Glomerular endothelial cell (primary cell): Measurements from ENCODE around the gene IL19. TPM values are rescaled to one million over a fixed set of nuclear protein-coding genes. Genes with fewer than 3 reads are reported as not detected.

Source experiments
- DNase-seq: peaks from one replicate; pipeline ENCODE4 v3.0.0-alpha.2; 2011; ENCODE audit warnings: low read depth, low spot score; ENCODE audit errors: extremely low read depth
- total RNA-seq: library from RNA; depleted of rRNA; stranded (reverse); fragments of >200 nt; gene quantifications from 2 replicates; pipeline ENCODE4 v1.2.3, GENCODE V29; 2015

IL19 gene
- total RNA-seq, 1 donor from 2014 or later, result not detected

DNA sequence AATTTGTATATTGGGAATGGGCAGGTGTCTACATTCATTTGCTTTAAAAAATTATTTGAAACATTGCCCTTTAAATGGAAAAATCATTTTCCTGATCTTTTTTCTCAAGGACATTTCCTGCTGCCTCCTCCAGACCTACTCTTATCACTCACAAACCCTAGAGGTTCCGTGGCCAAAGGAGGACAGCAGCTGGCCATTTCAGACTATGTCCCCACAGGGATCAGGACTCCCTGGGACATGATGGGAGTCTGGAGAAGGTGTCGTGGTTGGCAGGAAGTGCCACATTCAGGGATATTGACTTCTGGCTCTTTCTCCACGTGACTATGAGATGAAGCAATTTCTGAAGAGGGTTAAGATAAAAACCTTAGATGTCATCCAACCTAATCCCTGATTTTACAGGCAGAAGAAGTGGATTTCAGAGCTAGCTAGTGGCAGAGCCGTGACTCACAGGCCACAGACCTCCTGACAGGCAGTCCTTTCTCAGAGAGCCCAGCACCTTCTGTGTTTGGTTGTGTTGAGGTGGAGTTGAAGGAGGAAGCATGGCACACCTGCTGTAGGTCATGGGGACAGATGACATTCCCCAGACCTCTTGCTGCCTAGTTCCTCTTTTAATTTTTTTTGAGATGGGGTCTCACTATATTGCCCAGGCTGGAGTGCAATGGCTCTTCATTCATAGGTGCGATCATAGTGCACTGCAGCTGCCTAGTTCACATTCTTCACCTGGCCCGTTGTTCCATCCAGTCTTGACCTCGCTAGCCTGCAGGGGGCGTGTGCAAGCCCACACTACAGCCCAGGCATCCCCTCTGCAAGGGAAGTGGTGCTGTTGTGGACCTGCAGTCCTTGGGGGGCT, 27.2 kb downstream of the IL19 start:
- no peak for DNase-seq

DNA sequence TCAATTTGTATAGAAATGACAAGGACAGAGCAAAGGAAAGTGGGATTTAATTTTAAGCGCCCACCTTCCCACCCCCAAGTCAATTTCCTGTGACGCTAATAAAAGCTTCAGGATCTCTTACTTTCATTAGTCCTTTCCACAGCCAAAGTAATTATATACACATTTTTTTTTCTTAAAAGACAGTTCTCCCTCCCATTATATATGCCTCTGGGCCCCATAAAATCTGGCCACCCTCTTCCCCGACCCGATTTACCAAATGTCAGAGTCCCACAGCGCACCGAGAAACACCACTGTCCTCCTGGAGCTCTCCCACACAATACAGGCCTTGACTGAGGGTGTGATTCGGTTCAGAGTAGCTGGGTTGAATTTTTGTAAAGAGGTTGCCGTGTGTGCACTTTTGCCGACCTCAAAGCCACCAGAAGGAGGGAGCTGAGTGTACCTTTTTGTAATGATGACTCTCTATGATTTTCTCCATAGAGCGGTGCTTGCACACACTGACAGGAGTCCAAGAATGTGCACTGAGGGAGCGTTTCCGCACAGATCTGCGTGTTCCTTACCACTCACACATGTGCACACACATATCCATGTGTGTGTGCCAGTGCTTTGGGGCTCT, 27.9 kb downstream of the IL19 start:
- DNase-seq, result no peak

DNA sequence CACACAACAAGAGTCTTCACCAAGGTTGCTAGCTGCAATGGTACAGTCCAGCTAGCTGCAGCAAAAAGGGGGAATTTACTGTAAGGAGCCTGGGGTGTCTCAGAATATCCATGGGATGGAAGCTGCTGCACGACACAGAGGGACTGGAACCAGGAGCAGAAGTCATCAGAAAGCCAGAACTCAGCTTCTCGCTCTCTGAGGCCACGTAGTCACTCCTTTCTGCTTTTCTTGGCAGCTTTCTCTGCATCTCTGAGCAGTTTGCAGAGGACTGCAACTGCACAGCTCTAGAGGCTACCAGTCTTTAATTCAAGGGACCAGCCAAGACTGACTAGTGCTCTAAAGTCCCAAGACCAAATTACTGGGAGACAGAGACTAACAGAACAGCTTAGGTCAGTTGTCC, 28.7 kb downstream of the IL19 start:
- no peak for DNase-seq

DNA sequence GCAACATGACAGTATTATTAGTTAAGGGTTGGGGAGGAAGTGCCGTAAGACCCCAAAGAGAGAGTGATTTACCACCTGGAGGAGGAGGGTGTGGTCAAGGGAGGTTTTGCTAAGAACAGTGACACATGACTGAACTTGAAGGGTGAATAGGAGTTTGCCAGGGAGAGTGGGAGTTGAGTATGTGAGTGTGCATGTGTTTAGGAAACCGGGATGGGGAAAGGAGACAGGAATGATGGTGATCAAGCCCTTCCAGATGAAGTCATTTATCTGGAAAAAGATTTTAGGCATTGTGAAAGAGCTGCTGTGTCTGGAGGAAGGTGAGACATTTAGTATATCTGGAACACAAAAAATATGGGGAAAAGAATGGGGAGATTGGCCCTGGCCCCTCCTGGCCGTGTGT, 29.8 kb downstream of the IL19 start:
- no peak for DNase-seq

DNA sequence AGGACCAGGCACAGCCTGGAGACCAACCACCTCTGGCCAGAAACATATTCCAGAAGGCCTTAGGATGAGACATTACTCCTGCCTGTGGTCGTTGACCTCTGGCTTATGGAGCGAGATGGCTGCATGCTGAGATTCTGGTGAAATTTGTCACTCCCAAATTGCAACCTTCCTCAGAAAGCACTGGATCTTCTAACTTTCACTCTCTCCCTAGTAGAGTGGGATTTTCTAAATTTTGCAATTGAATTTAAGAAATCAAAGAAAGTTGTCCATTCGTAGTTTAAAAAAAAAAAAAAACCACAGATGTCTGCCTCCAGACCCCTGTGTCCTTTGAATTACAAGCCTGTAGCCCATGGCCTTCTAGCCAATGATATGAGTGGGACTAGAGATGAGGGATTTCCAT, 30.3 kb downstream of the IL19 start:
- DNase-seq, result no peak

DNA sequence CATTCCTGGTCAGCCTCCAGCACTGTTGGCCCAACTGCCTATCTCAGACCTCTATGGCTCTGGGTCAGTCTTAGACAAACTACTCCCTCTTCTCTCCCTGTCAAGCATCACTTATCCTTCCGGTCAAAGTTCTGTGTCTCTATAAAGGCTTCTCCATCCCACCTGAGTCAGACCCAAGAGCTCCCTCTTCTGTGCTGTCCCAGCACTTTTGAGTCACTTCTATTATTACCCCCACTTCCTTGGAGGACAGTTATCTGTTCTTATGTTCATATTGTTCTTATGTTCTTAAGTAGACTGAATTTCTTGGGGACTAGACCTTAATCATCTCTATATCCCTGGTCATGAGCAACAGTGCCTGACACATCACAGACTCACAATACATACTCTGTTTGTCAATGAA, 30.9 kb downstream of the IL19 start:
- no peak for DNase-seq

DNA sequence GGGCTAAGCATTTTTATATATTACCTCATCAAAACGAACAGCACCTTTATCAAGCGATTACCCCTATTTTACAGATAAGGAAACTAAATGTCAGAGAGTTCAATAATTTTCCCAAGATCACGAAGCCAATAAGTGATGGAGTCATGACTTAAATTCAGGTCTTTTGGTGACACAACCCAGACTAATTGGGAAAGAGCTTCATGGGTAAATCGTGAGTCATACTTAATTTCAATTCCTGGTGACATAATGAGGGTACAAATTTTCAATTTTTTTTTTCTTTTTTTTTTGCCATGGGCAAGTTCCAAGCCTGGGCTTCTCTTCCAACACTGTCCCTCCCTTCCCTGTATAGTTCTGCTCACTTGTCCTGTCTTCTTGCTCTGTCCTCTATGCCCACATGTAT, 31.8 kb downstream of the IL19 start:
- DNase-seq, result no peak

DNA sequence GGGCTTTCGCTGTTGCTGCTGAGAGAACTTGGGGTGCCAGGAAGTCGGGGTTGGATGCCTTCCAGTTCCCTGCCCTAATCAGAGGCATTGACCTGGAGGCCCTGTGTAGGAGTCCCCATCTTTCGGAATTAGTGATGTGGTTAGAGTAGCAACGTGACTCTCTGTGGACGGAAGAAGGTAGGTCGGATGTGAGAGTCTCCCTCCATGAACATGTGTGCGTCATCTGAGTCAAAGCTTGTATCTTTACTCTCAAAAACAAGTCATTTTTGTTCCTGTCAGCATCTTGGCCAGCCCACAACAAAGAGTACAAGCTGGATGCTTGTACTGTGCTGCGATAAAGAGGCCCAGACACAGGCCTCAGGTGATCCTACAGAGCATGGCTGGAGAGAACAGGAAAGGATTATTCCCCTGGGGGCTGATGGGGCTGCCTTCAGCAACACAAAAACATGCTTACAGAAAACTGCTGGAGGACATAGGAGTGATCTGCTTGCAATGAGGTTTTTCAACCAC, 32.7 kb downstream of the IL19 start:
- DNase-seq, result no peak

DNA sequence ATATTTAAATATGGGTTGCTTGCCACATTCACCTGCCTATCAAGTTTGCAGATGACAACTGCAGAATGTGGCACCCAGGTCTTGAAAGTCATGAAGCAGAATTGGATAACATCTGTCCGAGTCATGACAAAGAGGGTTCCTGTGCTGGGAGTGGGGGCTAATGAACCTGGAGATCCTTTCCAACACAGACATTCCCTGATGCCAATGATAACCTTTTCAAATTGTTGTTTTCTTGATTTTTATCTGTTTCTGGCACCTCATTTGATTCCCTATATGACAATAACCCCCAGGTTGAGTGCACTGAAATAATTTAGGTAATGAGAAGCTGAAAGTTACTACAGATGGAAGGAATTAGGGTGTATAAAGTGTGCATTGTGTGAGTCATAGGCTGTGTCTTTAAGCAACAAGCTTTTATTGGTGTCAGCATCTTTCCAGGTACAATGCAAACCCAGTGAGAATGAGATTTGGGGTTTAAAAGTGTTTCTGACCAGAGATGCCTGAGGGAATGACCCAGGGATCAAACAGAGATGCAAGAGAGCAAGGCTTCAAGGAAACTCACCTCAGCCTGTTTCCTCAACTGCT, 33.7 kb downstream of the IL19 start:
- DNase-seq, result no peak

DNA sequence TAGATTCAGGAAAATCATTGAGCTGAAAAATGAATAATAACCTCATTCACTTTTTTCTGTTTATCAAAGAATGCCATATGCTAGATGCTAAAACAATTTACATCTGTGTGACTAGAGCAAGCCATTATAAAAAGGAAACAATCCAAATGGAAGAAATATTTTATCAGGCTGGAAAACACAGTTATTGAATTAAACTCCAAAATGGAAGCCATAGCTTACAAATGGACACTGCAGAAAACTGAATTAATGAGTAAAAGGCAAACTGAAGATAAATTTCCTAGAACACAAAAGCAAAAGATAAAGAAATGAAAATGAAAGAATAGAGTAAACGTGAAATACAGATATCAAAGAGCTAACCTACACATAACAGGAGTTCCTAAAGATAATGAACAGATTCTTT, 34.8 kb downstream of the IL19 start:
- no peak for DNase-seq

DNA sequence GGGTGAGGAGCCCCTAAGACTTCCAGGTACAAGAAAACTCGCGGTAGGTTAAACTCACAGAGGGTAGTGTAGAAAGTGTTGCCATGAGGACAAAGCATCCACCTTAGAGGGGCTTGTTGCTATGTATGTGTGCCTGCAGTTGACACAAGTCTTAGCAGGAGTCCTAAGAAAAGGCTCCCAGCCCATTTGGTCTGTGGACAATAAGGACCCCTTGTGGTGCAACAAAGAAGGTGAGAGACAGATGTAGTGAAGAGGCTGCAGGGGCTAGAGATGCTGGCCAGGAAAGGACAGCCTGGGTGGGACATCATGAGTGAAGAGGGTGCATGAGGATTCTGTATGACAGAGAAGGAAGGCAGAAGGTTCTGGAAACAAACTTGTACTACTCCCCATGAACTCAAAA, 38.0 kb downstream of the IL19 start:
- DNase-seq, result no peak

DNA sequence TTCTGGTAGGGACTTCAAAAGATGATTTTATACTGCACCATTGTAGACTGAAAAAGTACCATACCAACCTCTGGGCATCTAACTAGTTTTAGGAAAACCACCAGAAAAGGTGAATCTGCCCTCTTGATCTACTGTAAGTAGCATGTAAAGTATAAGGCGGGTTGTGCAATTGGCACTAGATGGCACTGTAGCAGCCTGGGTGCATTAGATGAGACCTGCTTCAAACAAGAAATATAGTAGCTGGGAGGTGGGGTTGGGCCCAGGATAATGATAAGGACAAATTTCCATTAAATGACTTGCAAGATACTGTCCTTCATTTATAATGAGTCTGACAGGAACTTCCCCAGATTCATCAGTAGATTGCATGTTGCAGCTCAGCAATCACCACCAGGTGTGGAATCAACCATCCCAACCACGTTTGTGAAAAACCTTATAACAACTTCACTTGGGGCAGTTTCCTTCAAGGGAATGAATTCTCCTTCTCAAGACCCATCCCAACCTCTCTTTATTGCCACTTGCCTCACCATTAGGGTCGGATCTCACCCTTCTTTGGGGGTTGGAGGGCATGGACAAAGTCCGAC, 39.0 kb downstream of the IL19 start:
- DNase-seq, result no peak

DNA sequence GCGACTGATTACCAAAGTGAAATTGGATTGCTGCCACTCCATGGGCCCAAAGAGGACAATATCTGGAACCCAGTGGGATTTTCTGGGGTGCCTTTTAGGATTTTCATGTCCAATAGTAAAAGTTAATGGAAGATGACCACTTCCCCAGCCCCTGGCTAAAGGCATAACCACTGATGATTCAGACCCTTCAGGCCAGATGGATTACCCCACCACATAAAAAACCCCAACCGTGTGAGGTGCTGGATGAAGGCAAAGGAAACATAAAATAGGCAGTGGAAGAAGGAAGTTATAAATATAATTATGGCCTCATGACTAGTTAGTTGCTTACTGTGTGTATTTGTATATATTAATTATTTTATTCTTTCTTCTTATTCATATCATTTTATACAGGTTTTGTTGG, 41.9 kb downstream of the IL19 start:
- DNase-seq, result no peak

DNA sequence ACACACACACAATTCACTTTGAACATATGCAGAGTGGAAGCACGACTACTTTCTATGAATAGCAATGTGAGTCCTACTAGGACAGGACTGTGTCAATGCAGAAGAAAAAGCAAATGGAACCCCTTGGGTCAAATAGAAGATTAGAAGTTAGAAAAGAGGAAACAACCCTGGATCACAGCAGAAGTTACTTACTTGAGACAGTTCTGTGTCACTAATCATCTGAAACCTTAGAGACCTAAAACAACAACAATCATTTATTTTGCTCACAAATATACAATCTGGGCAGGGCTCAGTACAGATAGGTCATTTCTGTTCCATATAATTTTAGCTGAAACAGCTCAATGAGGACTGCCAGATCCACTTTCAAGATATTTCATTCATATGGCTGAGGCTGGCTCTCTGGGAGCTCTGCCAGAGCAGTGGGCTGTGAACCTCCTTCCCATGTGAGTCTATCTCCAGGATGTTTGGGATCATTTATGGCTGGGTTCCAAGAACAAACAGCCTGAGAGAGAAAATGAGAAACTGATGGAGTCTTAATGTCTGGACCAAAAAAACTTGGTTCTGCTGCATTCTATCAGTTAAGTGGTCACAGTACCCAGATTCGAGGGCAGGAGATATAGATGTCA, 44.3 kb downstream of the IL19 start:
- no peak for DNase-seq

DNA sequence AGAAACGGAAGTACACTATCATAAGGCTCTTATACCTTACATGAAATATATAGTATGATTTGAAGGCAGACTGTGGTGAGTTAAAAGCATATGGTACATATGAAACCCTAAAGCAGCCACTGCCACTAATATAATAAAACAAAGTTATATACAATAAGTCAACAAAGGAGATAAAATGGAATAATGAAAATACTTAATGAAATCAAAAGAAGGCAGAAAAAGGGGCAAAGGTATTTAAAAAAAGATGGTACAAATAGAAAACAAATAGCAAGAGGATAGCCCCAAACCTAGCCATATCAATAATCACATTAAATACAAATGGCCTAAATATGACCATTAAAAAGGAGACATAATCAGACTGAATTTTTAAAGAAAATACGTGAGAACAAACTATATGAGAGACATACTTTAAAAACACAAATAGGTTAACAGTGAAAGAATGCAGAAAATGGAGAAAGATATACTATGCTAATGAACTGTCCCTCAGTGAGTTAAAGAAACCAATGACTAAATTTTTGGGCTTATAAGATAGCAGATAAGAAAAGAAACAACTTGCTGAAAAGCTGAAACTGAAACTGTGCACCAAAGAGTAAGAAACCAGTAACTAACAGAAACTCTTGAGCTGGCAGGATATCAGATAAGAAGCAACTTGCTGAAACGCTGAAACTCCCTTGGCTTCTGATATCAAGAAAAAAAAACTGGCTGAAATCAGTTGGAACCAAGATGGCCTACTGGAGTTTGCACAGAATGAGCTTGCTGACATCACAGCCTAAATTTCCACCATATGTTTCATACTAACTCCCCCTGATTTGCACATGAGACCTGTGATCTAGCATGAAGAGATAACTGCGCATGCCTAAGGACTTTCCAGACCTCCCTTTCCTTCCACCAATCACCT, 46.1 kb downstream of the IL19 start:
- no peak for DNase-seq

DNA sequence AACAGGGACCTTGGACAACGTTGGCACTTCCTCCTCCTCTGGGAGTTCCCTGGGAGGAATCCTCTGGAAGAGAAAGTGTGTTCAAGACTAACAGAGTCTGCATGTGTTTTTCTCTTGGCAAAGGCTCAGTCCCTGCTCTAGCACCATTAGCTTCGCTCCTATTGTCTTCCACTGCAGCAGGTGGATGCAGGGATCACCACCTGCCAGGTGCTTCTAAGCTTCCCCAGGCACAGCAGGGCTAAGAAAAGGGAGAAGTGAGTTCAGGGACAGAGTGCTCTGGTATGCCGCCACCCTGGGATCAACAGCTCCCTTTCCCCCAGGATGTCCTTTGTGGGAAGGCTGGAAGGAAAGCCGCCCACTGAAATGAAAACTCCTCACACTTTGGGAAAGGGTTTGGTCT, 50.9 kb downstream of the IL19 start:
- no peak for DNase-seq

DNA sequence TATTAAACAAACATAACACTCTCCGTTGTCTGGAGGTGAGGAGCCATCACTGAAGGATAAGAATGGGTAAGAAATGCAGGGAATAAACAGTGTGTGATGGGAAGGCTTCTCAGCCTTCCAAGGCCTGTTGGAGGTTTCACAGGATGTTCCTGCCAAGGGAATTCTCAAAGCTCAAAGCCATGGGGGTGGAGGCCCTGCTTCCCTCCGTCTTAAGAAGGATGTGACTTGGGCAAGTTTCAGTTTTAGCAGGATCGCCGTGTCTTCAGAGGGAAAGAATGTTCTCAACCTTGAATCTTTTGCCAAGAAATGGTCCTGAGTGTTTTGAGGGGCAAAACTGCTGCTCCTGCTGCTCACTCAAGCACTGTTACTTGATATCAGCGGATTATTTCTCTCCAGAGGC, 53.2 kb downstream of the IL19 start:
- DNase-seq, result no peak

DNA sequence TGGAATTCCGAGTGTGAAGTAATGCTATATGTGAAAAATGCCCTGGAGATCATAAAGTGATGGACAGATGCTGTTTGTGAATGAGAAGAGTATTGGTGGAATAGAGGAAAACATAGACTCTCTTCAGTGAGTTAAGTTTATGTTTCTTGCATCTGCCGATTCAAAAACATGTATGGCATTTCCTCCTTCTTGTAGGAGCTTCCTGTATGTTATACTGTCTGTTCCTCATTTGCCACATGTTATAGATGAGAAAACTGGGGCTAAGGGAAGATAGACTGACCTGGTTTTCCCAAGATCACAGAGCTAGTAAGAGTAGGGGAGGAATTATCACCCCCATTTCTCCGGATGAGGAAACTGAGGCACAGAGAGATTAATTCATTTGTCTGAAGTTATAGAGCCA, 53.8 kb downstream of the IL19 start:
- DNase-seq, result no peak

DNA sequence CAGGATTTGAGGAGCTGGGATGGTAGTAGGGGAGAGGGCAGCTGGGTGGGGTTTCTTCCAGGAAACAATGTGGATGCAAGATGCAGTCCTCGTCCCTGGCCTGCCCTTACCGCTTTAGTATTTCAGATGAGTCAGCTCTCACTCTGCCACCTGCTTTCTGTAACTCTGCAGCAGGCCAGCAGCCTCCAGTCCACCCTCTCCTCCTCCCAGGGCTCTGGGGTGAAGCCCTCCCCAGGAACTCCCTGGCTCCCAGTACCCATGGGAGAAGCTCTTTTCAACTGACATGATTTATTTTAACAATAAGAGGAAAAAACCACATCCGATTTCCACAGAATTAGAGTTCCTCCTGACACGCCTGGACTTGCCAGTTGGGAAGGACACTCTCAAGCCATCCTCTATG, 55.8 kb downstream of the IL19 start:
- no peak for DNase-seq

DNA sequence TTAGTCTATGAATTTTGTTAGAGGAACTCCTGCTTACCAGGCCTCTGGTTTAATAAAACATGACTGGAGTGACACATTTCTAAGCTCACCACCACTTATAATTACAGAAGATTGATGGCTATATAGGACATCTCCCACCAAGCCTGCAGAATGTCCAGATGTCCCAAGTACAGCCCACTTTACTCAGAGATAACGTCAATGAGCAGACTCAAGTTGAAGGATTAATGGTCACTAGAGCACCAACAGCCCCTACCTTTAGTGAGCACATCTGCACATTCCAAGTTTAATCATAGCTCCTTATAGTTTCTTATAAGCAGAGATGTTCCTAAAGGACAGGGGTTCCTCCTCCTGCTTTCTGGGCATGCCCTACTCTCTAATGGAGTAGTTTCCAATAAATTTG, 57.5 kb downstream of the IL19 start:
- DNase-seq, result no peak
